ENCODE data around the gene ASIC2.

ASIC2 gene

GRCh38 chr17:33071656-33072055, 221.4 kb downstream of the ASIC2 start:
- TF ChIP-seq CTCF (IDR thresholded peaks at IDR 0.05; ENCODE audit: control insufficient read depth, insufficient read depth, low read depth, low read length, missing control alignments): no peak
- H3K4me3 ChIP-seq (ENCODE audit: control insufficient read depth, low read depth, low read length): no peak overlapping the region
- DNase-seq (ENCODE audit: low read depth): no peak

- H3K4me3 ChIP-seq (ENCODE audit: control insufficient read depth, low read depth, low read length): no peak overlapping the region
- no peak for TF ChIP-seq CTCF (IDR thresholded peaks at IDR 0.05; ENCODE audit: control insufficient read depth, insufficient read depth, low read depth, low read length, missing control alignments)
- DNase-seq (ENCODE audit: low read depth): no peak
These were observed 235.5 kb downstream of the ASIC2 start for GRCh38 chr17:33057564-33057963.

- no peak for DNase-seq (ENCODE audit: low read depth)
- TF ChIP-seq CTCF (IDR thresholded peaks at IDR 0.05; ENCODE audit: control insufficient read depth, insufficient read depth, low read depth, low read length, missing control alignments): no peak
- H3K4me3 ChIP-seq (ENCODE audit: control insufficient read depth, low read depth, low read length): no peak overlapping the region
These were observed 236.5 kb downstream of the ASIC2 start for GRCh38 chr17:33056399-33057146.

- H3K4me3 ChIP-seq (ENCODE audit: control insufficient read depth, low read depth, low read length): no peak overlapping the region
- TF ChIP-seq CTCF (IDR thresholded peaks at IDR 0.05; ENCODE audit: control insufficient read depth, insufficient read depth, low read depth, low read length, missing control alignments): no peak
- no peak for DNase-seq (ENCODE audit: low read depth)
These were observed 237.3 kb downstream of the ASIC2 start for GRCh38 chr17:33055746-33056145.

- no peak overlapping the region for H3K4me3 ChIP-seq (ENCODE audit: control insufficient read depth, low read depth, low read length)
- no peak for DNase-seq (ENCODE audit: low read depth)
- no peak for TF ChIP-seq CTCF (IDR thresholded peaks at IDR 0.05; ENCODE audit: control insufficient read depth, insufficient read depth, low read depth, low read length, missing control alignments)
These were observed 237.9 kb downstream of the ASIC2 start for GRCh38 chr17:33055171-33055611.

- DNase-seq (ENCODE audit: low read depth): no peak
These were observed 238.7 kb downstream of the ASIC2 start for GRCh38 chr17:33054412-33054811.

More at GRCh38 chr17:33054412-33054811, 238.7 kb downstream of the ASIC2 start:
- TF ChIP-seq CTCF (IDR thresholded peaks at IDR 0.05; ENCODE audit: control insufficient read depth, insufficient read depth, low read depth, low read length, missing control alignments): no peak
- H3K4me3 ChIP-seq (ENCODE audit: control insufficient read depth, low read depth, low read length): no peak overlapping the region
